ENCODE data around the gene APPL2.
"Not testable (repeated sequence)": the region's sequence is repeated elsewhere in the genome, so short reads cannot be mapped to it uniquely, and the experiment has no call there.

APPL2 gene

GRCh38 chr12:105256011-105256410 lies 20.0 kb upstream of the APPL2 start:
- no peak for DNase-seq

DNA sequence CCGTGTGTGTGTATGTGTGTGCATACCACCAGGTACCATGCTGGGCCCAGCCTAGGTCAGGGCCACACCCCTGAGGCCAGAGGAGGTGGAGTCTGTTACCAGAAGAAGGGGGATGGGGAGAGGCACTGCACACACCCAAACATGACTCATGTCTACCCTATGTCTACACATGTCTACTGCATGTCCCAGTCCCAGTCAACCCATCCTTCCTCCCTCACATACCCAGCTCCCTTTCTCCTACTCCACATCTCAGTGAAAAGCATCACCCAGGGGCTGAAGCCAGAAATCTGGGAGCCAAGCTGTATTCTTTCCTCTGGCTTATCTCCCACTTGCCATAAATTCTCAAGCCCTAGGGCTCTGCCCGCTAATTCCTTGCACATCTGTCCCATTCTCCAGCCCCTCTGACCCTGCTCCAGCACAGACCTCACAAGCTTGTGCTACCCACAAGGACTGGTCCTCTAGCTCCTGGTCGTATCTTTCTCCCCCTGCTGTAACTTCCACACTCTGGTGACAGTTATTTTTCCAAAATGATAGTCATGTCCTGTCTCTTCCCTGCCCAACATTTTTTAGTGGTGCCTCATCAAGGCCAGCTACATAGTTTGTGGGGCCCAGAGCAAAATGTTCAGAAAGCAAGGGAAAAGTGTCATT lies 18.0 kb upstream of the APPL2 start:
- DNase-seq = no peak

- DNase-seq = no peak
These were observed 16.9 kb upstream of the APPL2 start for GRCh38 chr12:105252901-105253300.

DNA sequence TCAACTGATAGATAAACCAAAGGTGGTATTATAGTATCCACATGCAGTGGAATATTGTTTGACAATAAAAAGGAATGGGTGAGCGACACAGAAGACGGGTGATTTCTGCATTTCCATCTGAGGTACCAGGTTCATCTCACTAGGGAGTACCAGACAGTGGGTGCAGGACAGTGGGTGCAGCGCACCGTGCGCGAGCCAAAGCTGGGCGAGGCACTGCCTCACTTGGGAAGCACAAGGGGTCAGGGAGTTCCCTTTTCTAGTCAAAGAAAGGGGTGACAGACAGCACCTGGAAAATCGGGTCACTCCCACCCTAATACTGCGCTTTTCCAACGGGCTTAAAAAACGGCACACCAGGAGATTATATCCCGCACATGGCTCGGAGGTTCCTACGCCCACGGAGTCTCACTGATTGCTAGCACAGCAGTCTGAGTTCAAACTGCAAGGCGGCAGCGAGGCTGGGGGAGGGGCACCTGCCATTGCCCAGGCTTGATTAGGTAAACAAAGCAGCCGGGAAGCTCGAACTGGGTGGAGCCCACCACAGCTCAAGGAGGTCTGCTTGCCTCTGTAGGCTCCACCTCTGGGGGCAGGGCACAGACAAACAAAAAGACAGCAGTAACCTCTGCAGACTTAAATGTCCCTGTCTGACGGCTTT lies 9.9 kb upstream of the APPL2 start:
- DNase-seq = not testable (repeated sequence)

DNA sequence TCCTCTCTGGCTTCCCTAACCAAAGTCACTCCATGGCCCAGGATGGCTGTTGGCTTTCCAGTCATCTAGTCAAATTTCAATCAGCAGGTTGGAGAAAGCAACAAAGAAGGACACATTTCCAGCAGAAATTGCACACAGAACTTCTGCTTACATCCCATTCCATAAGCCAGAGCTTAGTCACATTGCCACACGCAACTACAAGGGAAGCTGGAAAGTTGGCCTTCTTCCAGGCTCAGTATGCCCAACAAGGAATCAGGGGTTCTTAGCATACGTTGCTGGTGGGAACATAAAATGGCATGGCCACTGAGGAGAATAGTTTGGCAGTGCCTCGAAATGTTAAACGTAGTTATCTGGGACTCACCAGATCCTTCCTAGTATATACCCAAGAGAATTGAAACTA lies 9.3 kb upstream of the APPL2 start:
- DNase-seq = no peak

DNA sequence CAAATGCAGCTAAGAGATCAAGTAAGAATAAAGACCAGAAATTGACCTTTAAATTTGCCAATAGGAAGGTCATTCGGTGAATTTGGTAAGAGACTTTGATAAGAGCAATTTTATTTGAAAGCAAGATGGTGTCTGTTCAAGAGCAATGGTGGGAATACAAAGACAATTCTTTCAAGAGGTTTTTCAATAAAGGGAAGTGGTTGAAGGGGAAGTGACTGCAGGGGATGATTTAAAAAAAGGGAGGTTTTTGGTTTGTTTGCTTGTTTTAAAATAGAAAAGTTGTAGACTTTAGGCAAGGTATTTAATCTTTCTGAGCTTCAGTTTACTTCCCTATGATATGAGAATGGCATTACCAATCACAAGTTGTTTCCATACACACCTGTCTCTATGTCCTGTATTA lies 4.3 kb upstream of the APPL2 start:
- DNase-seq = no peak

DNA sequence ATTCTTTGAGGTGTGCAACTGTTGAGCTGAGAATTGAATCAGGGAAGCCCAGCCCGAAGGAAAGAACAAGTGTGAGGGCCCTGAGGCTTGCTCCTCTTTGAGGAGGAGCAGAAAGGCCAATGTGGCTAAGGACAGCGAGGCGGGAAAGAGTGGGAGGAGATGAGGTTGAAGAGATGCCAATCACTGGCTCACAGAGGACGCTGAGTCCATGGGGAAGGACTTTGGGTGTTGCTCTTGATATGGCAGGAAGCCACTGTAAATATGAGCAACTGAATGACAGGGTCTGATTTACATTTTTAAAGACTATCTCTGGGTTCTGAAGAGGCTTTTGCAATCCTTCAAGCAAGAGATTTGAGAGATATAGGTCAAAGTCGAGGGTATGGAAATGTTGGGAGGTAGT lies 3.3 kb upstream of the APPL2 start:
- DNase-seq = no peak

- no peak for DNase-seq
These were observed 1.7 kb upstream of the APPL2 start for GRCh38 chr12:105237666-105238065.

DNA sequence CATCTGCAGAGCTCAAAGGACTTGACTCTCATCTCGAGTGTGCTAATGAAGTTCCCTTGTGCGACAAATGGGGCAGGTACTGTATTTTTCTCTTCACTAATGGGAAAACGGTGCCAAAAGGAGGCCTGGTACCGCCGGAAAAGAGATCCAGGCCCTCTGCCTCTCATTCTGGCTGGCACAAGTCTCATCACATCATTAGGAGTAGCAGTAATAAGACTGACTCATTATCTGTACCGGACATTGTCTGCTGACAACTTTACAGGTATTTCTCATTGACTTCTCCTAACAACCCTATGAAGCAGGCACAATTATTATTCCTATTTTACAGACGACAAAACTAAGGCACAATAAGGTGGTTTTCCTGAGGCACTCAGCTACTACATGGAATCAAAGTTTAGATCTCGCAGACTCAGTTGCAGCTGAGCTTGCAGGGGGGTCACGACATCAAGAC lies 668 bp downstream of the APPL2 start:
- DNase-seq = no peak

GRCh38 chr12:105234197-105234596 lies 1.8 kb downstream of the APPL2 start:
- no peak for DNase-seq

DNA sequence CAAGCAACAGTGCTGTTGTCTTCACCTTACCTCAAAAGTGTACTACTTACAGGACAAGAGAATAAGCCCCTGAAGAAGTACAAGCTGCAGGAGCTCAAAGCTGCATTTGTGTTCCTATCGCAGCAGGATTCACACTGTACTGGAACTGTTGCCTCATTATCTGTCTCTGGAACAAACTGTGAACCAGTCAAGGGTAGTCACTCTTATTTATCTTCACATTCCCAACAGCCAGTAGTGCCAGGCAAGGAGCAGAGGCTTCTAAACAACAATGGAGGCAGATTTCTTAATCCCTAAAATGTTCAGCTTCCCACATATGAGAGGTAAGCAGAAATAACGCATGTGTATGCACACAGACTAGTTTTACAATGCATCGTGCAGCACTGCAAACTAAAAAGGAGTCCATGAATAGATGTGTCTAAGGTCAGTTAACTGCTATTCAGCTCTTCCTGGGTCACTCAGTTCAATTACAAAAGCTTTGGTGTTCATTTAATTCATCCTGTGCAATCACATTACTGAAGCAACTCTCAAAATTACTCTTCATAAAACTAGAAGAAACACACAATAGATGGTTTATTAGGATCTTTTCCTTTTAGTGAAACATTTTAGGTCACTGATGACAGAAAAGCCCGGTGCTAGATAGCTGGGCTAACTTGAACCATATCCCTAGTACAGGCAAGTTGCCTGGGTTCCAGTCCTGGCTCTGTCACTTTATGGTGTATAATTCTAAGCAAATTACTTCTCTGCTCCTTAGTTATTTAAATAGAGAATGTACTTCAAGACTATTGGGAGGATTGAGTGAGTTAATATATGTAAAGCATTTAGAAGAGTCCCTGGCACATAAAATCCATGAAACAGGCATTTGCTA lies 2.7 kb downstream of the APPL2 start:
- DNase-seq = no peak

- DNase-seq = no peak
These were observed 4.6 kb downstream of the APPL2 start for GRCh38 chr12:105231396-105231795.

- DNase-seq = no peak
These were observed 6.6 kb downstream of the APPL2 start for GRCh38 chr12:105229371-105229770.

DNA sequence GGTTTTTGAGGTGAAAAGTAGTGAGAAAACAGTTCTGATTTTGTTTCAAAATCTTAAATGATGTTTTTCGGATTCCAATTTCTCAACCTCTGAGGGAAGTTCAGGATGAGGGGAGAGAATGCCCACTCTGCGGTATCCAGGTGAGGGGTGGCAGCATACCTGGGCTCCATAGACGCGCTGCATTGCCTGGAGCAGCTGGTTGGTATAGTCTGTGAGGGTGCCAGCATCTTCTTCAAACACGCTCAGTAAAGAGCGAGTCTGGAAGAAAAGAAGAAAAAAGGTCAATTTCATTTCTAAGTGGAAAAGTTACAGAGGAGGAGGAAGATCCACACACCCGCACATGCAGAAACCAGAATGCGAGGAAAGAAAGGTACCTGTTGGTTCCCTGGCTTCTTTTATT lies 7.0 kb downstream of the APPL2 start:
- DNase-seq = no peak

DNA sequence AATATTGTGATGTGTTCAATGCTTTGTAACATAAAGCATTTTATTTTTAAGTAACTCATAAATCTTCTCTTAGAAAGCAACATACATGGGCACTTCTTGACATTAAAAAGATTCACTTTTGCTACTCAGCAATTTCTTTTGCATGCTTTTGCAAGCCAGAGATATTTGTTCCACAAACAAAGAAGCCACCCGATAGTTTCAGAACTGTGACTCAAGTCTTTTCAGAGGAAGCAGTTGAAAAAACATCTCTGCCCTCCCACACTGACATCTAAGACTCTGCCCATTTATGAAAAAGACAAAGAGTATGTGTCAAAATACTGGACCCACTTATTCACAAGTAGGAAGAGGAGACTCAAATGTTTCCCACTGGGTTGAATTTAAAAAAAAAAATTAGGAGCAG lies 7.5 kb downstream of the APPL2 start:
- DNase-seq = no peak

DNA sequence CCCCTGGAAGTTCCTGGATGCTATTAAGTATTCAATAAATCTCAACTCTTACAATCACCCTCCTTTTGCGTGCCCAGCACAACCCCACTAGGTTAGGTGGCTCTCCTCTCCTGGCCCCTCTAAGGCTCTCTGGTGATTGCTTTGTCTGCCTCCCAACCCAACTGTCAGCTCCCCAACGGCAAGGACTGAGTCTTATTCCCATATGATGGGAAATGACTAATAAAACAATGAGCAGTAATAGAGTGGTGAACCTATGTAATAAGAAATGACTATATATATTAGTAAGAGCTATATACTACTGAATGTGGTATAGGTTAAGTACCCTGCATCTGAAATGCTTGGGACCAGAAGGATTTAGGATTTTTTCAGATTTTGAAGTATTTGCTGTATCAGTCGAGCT lies 8.1 kb downstream of the APPL2 start:
- no peak for DNase-seq

DNA sequence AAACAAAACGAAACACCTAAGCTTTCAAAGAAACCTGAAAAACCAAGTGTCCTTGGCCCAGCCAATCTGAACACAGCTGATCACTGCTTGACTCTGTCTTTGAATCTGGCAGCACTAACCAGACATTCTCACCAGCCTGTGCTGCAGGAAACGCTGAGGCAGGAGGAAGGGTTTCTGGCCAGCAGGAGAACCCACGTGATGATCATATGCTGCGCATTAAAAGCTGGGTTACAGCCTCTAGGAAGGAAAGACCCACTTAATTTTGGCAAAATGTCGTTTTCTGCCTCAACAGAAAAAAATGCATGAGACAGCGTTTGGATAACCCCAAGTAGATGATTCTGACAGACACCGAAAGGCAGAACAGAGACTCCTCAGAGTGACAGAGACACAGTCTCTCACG lies 9.8 kb downstream of the APPL2 start:
- DNase-seq = peak in 1 of 2 donors; percentile 13

GRCh38 chr12:105225505-105226015 lies 10.4 kb downstream of the APPL2 start:
- no peak for DNase-seq

- no peak for DNase-seq
These were observed 11.6 kb downstream of the APPL2 start for GRCh38 chr12:105224399-105224798.

GRCh38 chr12:105223884-105224283 lies 12.1 kb downstream of the APPL2 start:
- DNase-seq = no peak

- no peak for DNase-seq
These were observed 12.6 kb downstream of the APPL2 start for GRCh38 chr12:105223352-105223845.

- no peak for DNase-seq
These were observed 13.1 kb downstream of the APPL2 start for GRCh38 chr12:105222726-105223351.

- no peak for DNase-seq
These were observed 13.7 kb downstream of the APPL2 start for GRCh38 chr12:105222284-105222655.
